ENCODE data around the gene FGFR3.

Gene FGFR3

DNA sequence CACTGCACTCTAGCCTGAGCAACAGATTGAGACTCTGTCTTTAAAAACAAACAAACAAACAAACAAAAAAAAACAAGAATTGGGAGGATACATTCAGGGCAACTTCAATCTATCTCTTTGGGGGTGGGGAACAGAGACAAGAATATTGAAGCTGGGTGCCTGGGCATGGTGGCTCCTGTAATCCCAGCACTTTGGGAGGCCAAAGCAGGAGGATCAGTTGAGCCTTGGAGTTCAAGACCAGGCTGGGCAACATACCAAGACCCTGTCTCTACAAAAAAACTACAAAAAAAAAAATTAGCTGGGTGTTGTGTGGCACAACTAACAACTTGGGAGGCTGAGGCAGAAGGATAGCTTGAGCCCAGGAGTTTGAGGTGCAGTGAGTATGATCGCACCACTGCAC is 61.7 kb downstream of the FGFR3 start:
- DNase-seq (ENCODE audit: low read depth) = no peak
- H3K4me3 ChIP-seq (ENCODE audit: low read length) = peak overlapping the region; percentile 83
- TF ChIP-seq, protein P1, sequence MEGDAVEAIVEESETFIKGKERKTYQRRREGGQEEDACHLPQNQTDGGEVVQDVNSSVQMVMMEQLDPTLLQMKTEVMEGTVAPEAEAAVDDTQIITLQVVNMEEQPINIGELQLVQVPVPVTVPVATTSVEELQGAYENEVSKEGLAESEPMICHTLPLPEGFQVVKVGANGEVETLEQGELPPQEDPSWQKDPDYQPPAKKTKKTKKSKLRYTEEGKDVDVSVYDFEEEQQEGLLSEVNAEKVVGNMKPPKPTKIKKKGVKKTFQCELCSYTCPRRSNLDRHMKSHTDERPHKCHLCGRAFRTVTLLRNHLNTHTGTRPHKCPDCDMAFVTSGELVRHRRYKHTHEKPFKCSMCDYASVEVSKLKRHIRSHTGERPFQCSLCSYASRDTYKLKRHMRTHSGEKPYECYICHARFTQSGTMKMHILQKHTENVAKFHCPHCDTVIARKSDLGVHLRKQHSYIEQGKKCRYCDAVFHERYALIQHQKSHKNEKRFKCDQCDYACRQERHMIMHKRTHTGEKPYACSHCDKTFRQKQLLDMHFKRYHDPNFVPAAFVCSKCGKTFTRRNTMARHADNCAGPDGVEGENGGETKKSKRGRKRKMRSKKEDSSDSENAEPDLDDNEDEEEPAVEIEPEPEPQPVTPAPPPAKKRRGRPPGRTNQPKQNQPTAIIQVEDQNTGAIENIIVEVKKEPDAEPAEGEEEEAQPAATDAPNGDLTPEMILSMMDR (conservative IDR thresholded peaks at IDR 0.05; ENCODE audit: low read depth, low read length) = no peak

DNA sequence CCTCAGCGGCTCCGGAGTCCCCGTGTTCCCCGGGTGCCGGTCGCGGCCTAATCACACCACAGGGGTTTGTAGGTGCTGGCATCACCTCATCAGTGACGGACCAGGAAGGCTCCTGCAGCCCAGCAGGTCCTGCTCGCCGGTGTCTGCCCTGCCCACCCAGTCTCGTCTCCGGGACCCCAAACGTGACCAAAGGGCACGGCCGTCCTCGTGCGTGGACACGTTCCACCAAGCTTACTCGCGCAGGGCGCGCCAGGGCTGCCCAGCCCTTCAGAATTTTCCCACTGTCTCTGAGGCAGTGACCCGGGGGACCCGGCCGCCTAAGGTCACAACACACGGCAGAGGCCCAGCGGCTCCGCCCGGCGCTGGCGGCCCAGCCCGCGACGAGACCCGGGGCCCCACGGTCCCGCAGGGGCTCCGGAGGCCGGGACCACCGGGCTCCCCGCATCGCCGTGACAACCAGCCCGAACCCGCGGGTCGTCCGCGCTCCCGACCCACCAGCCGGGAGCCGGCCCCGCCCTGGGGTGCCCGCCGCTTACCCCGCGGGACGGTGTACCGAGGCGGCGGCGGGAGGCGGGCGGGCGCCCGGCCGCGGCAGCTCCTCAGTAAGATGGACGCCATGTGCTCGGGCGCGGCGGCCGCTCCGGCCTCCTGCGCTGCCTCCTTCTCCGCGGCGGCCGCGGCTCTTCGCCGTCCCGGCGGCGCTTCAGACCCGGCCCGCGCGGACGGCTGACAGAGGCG is 62.4 kb downstream of the FGFR3 start:
- TF ChIP-seq, protein P1 (conservative IDR thresholded peaks at IDR 0.05; ENCODE audit: low read depth, low read length) = no peak
- peak overlapping the region; percentile 83 for H3K4me3 ChIP-seq (ENCODE audit: low read length)
- no peak for DNase-seq (ENCODE audit: low read depth)

DNA sequence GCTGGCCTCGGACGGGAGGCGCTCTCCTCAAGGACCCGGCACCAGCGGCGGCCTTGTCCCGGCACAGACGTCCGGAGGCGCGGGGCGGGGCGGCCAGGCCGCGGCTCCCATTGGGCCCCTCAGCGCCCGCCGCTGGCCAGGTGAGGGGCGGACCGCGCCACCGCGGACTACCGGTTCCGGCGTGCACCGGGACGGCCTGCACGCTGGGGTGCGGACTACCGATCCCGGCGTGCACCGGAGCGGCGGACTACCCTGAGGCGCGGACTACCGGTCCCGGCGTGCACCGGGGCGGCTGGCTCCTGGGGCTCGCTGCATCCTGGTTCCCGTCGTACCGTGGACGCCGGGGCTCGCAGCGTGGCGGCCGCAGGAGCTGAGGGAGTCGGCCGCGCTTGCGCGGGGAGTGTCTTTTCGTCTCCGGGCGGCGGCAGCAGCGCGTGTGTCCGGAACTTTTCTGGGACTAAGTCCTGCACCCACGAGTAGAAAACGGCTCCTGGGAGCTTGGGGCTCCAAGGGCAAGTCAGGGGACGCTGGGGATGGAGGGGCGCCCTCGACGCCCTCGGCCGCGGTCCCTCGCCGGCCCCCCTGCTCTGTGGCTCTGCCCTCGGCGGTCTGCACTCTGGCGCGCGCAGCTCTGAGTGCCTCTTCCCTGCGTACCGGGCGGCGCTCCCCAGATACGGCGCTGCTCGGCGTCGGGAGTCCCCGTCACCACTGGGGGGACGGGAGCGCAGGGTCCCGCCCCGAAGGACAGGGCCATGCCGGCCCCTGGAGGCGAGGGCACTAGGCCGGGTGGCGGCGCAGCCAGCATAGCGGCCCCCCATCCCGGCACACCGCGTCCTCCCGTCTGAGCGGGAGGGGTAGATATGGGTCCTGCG is 63.2 kb downstream of the FGFR3 start, which contains the start of gene LETM1:
Gene LETM1, minus strand, starts transcription at position 86 of the 872 bp plus-strand sequence. CDS start 206 bp downstream, outside the sequence.
- TF ChIP-seq, protein P1 (conservative IDR thresholded peaks at IDR 0.05; ENCODE audit: low read depth, low read length) = peak; percentile 11
- peak; percentile 87 for DNase-seq (ENCODE audit: low read depth)

DNA sequence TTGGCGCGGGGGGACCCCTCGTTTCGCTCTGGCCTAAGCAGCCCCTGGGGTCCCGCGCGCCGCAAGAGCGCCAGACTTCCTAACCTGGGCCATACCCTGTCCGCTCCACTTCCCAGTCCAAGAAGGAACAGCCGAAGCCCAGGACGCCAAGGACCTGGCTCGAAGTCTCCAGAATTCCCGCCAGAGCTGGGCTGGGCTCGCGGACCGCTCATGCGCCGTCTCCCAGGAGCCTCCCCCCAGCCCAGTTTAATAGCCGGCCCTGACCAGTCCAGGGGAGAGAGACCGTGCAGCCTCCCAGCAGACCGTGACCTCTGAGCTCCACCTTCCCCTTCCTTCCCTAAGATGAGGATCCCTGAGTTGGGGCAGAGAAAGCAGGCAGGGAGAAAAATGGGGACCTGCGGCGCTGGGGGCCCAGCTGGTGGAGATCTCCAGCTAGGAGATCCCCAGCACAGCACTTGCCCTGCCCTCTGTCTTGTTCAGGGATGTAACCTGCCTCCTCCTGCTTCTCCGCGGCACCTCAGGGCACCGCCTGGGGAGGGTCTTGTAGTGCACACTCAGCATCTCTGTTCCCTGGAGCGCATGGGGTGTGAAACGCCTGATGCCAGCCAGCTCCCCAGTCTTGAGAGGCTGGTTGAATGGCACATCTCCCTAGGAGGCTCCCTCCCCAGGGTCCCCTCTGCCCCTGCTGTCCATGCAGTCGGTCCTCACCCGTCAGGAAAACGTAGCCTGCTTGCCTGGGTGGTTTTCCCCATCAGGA is 64.0 kb downstream of the FGFR3 start:
- peak overlapping the region; percentile 83 for H3K4me3 ChIP-seq (ENCODE audit: low read length)
- TF ChIP-seq, protein P1 (conservative IDR thresholded peaks at IDR 0.05; ENCODE audit: low read depth, low read length) = no peak
- DNase-seq (ENCODE audit: low read depth) = no peak

More for the DNA sequence above, 63.2 kb downstream of the FGFR3 start, which contains the start of gene LETM1:
- peak within 1 kb of the TSS; percentile 83 for H3K4me3 ChIP-seq (ENCODE audit: low read length)

DNA sequence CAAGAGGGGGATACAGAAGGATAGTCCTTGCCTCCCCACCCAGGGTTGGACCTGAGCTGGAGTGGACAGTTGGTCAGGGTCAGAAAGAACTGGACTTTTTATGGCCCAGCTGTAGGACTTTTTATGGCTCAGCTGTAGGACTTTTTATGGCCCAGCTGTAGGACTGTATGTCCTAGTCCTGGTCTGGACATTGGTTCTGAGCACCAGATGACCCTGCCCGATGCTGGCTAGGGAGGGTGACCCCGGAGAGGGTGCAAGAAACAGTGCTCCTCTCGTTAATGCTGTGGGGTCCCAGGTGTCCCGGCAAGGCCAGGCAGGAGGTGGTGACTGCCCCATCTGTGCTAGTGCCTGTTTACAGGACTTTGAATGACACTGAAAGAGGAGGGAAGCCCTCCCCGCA is 64.8 kb downstream of the FGFR3 start:
- TF ChIP-seq, protein P1 (conservative IDR thresholded peaks at IDR 0.05; ENCODE audit: low read depth, low read length) = no peak
- H3K4me3 ChIP-seq (ENCODE audit: low read length) = no peak overlapping the region
- DNase-seq (ENCODE audit: low read depth) = no peak

Data from retinal pigment epithelial cell (primary cell).